NB4 (cell line): ENCODE data around the gene TAOK1.
"Not testable (repeated sequence)": the region's sequence is repeated elsewhere in the genome, so short reads cannot be mapped to it uniquely, and the experiment has no call there.

Experiments used
- MYC ChIP-seq: IDR thresholded peaks from 2 replicates; pipeline ENCODE4 v1.6.1; 2011; ENCODE audit warnings: low read depth, low read length
- POLR2A ChIP-seq: IDR thresholded peaks from 2 replicates; pipeline ENCODE4 v1.6.1; 2011; ENCODE audit warnings: mild to moderate bottlenecking; ENCODE audit not compliant: insufficient read length; ENCODE audit errors: extremely low read depth
- TF ChIP-seq, protein P1 (sequence below): IDR thresholded peaks from one replicate; pipeline ENCODE4 v1.5.1; 2012; ENCODE audit warnings: low read depth, low read length
- TF ChIP-seq, protein P2 (sequence below): IDR thresholded peaks from 2 replicates; pipeline ENCODE4 v1.6.1; 2011; ENCODE audit warnings: low read depth, low read length

DNA sequence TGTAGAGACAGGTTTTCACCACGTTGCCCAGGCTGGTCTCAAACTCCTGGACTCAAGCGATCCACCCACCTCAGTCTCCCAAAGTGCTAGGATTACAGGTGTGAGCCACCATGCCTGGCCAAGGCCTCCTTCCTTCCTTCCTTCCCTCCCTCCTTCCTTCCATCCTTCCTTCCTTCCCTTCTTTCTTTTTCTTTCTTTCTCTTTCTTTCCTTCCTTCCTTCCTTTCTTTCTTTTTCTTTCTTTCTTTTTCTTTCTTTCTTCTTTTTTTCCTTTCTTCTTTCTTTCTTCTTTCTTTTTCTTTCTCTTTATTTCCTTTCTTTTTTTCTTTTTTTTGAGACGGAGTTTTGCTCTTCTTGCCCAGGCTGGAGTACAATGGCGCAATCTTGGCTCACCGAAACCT is 168.0 kb downstream of the TAOK1 start:
- TF ChIP-seq, protein P1, sequence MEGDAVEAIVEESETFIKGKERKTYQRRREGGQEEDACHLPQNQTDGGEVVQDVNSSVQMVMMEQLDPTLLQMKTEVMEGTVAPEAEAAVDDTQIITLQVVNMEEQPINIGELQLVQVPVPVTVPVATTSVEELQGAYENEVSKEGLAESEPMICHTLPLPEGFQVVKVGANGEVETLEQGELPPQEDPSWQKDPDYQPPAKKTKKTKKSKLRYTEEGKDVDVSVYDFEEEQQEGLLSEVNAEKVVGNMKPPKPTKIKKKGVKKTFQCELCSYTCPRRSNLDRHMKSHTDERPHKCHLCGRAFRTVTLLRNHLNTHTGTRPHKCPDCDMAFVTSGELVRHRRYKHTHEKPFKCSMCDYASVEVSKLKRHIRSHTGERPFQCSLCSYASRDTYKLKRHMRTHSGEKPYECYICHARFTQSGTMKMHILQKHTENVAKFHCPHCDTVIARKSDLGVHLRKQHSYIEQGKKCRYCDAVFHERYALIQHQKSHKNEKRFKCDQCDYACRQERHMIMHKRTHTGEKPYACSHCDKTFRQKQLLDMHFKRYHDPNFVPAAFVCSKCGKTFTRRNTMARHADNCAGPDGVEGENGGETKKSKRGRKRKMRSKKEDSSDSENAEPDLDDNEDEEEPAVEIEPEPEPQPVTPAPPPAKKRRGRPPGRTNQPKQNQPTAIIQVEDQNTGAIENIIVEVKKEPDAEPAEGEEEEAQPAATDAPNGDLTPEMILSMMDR: not testable (repeated sequence)
- TF ChIP-seq, protein P2, sequence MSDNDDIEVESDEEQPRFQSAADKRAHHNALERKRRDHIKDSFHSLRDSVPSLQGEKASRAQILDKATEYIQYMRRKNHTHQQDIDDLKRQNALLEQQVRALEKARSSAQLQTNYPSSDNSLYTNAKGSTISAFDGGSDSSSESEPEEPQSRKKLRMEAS: not testable (repeated sequence)
- TF ChIP-seq POLR2A, MYC: not testable (repeated sequence)
